ENCODE results near the gene ADAMTS12. TPM values are rescaled to one million over a fixed set of nuclear protein-coding genes. Genes with fewer than 3 reads are reported as not detected.

The ADAMTS12 gene
- total RNA-seq, 1 experiment from 2014 or later = not detected

DNA sequence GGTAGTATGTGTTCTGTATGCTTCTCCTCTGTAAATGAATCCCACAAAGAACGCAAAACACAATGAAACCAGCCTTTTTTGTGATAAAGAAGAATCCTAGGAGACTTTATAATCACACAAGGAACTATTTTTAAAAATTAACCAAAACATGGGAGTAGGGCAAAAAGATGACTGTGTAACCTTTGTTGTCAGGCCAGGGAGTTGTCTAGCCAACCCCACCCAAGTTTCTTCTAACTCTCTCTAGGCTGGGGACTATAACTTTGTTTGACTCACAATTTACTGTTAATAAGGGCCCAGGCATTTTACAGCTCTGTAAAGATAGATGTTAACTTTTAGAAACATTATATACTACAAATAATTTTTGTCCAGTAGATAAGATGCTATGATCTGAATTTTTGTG lies 176.1 kb downstream of the ADAMTS12 start:
- ChIA-PET POLR2A (no interaction called here), CTCF (no interaction called here)
- Histone ChIP-seq H3K4me1 (no peaks in the 10 kb centered on the region), H3K4me3 (ENCODE audit: low read depth, low read length) (no peak overlapping the region), H3K27me3 (replicated peaks; ENCODE audit: control insufficient read depth, insufficient read depth, low read length) (no peaks in the 10 kb centered on the region; the same call in 1 of the 2 replicates), H3K9me3 (no peaks in the 10 kb centered on the region), H3K36me3 (ENCODE audit: control insufficient read depth, insufficient read depth, low read length) (no peaks in the 10 kb centered on the region)
- no TSS peak for BruUV-seq (replicated peaks)
- no peak overlapping the region for H3K27ac Mint-ChIP-seq (ENCODE audit: unreplicated experiment)
- no peaks in the 10 kb centered on the region for H3K27me3 Mint-ChIP-seq (ENCODE audit: insufficient read depth, unreplicated experiment)
- no peaks in the 10 kb centered on the region for H3K36me3 Mint-ChIP-seq (ENCODE audit: insufficient read depth, unreplicated experiment)
- no peaks in the 10 kb centered on the region for H3K4me1 Mint-ChIP-seq (ENCODE audit: low read depth, unreplicated experiment)
- H3K4me3 Mint-ChIP-seq (ENCODE audit: unreplicated experiment) = no peak overlapping the region
- intact Hi-C loops (cut with micrococcal nuclease; ENCODE audit: unreplicated experiment) = no loop called here
- DNase-seq = no peak
- TF ChIP-seq, protein P1, sequence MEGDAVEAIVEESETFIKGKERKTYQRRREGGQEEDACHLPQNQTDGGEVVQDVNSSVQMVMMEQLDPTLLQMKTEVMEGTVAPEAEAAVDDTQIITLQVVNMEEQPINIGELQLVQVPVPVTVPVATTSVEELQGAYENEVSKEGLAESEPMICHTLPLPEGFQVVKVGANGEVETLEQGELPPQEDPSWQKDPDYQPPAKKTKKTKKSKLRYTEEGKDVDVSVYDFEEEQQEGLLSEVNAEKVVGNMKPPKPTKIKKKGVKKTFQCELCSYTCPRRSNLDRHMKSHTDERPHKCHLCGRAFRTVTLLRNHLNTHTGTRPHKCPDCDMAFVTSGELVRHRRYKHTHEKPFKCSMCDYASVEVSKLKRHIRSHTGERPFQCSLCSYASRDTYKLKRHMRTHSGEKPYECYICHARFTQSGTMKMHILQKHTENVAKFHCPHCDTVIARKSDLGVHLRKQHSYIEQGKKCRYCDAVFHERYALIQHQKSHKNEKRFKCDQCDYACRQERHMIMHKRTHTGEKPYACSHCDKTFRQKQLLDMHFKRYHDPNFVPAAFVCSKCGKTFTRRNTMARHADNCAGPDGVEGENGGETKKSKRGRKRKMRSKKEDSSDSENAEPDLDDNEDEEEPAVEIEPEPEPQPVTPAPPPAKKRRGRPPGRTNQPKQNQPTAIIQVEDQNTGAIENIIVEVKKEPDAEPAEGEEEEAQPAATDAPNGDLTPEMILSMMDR (IDR thresholded peaks at IDR 0.05; ENCODE audit: insufficient read depth in 1 of 2, low read depth in 1 of 2, low read length in 1 of 2, severe bottlenecking in 1 of 2, unreplicated experiment in 1 of 2) = no peak
- no peaks in the 10 kb centered on the region for H3K9me3 Mint-ChIP-seq (ENCODE audit: unreplicated experiment)

DNA sequence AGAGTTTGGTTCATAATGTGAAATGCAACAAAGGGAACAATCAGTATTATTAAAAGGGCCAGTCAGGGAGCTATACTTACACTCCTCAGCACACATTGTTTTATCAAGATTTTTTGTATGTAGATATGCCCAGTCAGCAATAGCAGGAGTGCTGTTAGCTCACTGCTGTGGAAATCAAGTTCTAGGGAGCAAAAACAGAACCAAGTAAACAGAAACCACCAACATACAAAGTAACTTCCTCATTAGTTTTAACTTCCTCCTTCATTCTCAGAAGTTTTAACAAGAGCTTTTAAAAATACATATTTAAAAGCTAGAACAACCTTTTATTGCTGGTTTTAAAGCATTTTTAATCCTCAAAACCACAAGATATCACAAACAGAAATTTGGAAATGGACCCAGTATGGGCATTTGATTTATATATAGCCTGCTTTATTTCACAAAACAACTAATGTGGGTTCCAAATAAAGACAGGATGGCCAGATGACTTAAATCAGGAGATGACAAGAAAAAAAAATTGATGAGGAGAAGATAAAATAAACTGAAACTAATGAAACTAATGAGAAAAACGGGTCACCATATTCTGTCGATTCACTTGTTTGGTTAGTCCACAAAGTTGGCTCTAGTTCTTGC lies 178.5 kb downstream of the ADAMTS12 start:
- Histone ChIP-seq H3K9me3 (peaks cover 4% of the 10 kb centered on the region; the same call in 1 of the 2 replicates), H3K4me3 (ENCODE audit: low read depth, low read length) (no peak overlapping the region), H3K27me3 (replicated peaks; ENCODE audit: control insufficient read depth, insufficient read depth, low read length) (no peaks in the 10 kb centered on the region), H3K4me1 (no peaks in the 10 kb centered on the region), H3K36me3 (ENCODE audit: control insufficient read depth, insufficient read depth, low read length) (no peaks in the 10 kb centered on the region)
- H3K36me3 Mint-ChIP-seq (ENCODE audit: insufficient read depth, unreplicated experiment) = no peaks in the 10 kb centered on the region
- DNase-seq = no peak
- no peak overlapping the region for H3K4me3 Mint-ChIP-seq (ENCODE audit: unreplicated experiment)
- no peaks in the 10 kb centered on the region for H3K9me3 Mint-ChIP-seq (ENCODE audit: unreplicated experiment)
- intact Hi-C loops (cut with micrococcal nuclease; ENCODE audit: unreplicated experiment) = no loop called here
- ChIA-PET CTCF (no interaction called here), POLR2A (no interaction called here)
- TF ChIP-seq, protein P1 (IDR thresholded peaks at IDR 0.05; ENCODE audit: insufficient read depth in 1 of 2, low read depth in 1 of 2, low read length in 1 of 2, severe bottlenecking in 1 of 2, unreplicated experiment in 1 of 2) = no peak
- H3K27ac Mint-ChIP-seq (ENCODE audit: unreplicated experiment) = no peak overlapping the region
- no peaks in the 10 kb centered on the region for H3K4me1 Mint-ChIP-seq (ENCODE audit: low read depth, unreplicated experiment)
- no TSS peak for BruUV-seq (replicated peaks)
- no peaks in the 10 kb centered on the region for H3K27me3 Mint-ChIP-seq (ENCODE audit: insufficient read depth, unreplicated experiment)

DNA sequence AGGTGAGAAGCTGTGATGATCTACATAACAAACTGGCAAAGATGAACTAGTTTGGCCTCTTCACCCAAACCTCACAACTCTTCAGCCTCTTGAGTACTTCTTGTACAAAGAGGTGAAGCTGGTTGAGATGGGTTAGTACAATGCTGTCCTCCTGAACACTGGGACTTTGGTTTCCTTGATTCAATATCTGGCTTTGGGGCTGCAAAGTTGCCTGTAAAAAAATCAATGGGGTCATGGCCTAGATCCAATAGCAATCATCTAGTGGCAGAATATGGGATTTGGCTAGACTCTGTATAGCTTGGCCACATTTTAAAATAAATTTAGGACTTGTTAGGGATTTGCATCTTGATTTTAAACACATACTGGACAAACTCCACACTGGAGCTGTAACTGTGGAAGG lies 179.1 kb downstream of the ADAMTS12 start:
- H3K9me3 Mint-ChIP-seq (ENCODE audit: unreplicated experiment) = no peaks in the 10 kb centered on the region
- no peaks in the 10 kb centered on the region for H3K4me1 Mint-ChIP-seq (ENCODE audit: low read depth, unreplicated experiment)
- Histone ChIP-seq H3K36me3 (ENCODE audit: control insufficient read depth, insufficient read depth, low read length) (no peaks in the 10 kb centered on the region), H3K9me3 (peaks cover 4% of the 10 kb centered on the region; the same call in 1 of the 2 replicates), H3K4me3 (ENCODE audit: low read depth, low read length) (no peak overlapping the region), H3K4me1 (no peaks in the 10 kb centered on the region), H3K27me3 (replicated peaks; ENCODE audit: control insufficient read depth, insufficient read depth, low read length) (no peaks in the 10 kb centered on the region)
- H3K27ac Mint-ChIP-seq (ENCODE audit: unreplicated experiment) = no peak overlapping the region
- DNase-seq = no peak
- H3K36me3 Mint-ChIP-seq (ENCODE audit: insufficient read depth, unreplicated experiment) = no peaks in the 10 kb centered on the region
- no peak overlapping the region for H3K4me3 Mint-ChIP-seq (ENCODE audit: unreplicated experiment)
- no TSS peak for BruUV-seq (replicated peaks)
- TF ChIP-seq, protein P1 (IDR thresholded peaks at IDR 0.05; ENCODE audit: insufficient read depth in 1 of 2, low read depth in 1 of 2, low read length in 1 of 2, severe bottlenecking in 1 of 2, unreplicated experiment in 1 of 2) = no peak
- ChIA-PET POLR2A (no interaction called here), CTCF (no interaction called here)
- intact Hi-C loops (cut with micrococcal nuclease; ENCODE audit: unreplicated experiment) = no loop called here
- no peaks in the 10 kb centered on the region for H3K27me3 Mint-ChIP-seq (ENCODE audit: insufficient read depth, unreplicated experiment)
